GM12873 (cell line): Measurements from ENCODE around the gene SEC61G.

ENCODE experiments used
- TF ChIP-seq, protein P1 (sequence below): IDR thresholded peaks from 2 replicates; pipeline ENCODE4 v1.5.1; 2012; ENCODE audit warnings: low read depth, mild to moderate bottlenecking, moderate library complexity, low read length, control low read depth; ENCODE audit not compliant: insufficient read depth; ENCODE audit errors: missing control alignments

Gene SEC61G

DNA sequence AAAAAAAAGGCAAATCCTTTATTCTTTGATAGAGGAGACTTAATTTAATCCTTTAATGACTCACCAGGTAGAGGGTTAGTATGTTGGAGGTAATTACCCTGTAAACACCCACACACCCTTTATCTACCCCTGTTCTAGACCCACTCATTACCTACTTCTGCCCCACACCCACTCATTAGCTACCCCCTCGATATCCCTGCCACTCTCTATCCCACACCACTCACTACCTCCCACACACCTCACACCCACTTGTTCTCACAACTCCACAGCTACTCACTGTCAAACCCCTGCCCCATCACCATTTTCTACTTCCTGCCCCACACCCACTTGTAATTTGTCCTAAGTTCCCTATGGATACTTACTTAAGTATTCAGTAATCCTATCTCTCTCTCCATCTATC lies 49.7 kb downstream of the SEC61G start:
- TF ChIP-seq, protein P1, sequence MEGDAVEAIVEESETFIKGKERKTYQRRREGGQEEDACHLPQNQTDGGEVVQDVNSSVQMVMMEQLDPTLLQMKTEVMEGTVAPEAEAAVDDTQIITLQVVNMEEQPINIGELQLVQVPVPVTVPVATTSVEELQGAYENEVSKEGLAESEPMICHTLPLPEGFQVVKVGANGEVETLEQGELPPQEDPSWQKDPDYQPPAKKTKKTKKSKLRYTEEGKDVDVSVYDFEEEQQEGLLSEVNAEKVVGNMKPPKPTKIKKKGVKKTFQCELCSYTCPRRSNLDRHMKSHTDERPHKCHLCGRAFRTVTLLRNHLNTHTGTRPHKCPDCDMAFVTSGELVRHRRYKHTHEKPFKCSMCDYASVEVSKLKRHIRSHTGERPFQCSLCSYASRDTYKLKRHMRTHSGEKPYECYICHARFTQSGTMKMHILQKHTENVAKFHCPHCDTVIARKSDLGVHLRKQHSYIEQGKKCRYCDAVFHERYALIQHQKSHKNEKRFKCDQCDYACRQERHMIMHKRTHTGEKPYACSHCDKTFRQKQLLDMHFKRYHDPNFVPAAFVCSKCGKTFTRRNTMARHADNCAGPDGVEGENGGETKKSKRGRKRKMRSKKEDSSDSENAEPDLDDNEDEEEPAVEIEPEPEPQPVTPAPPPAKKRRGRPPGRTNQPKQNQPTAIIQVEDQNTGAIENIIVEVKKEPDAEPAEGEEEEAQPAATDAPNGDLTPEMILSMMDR = no peak

DNA sequence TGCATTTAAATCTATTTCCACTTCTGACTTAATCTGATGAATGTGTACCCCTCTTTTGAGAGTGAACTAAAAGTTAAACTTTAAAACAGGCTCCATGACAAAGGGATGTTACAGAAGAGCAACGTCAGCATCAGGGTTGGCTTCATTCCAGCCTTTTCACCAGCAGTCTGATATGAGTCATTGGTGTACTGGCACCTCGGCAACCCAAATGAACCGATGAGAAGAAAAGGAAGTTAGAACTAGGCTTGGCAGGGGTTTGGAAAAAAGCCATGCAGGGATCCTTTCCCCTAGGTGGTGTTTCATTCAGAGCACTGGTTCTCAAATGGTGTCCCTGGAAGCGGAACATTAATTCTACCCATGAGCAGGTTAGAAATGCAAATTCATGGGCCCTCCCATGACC lies 53.6 kb downstream of the SEC61G start:
- TF ChIP-seq, protein P1 = no peak

DNA sequence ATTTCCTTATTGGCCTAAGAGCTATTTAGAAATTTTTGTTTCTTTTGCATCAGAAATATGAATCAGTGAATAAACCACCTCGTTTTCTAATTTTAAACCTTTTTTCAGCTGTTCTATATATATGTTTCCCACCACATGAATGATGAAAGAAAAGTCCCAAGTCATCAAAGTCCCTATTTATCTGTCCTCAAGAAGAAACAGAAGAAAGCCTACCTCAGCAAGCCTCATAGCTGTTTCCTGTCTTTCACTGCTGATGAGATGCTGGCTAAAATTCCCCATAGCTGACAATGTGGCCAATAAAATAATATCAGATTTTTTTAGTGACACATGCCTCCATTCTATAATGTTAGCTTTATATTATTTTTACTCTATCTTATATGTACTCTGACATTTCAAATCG lies 54.2 kb downstream of the SEC61G start:
- TF ChIP-seq, protein P1 = no peak
